Heart left ventricle (tissue), 16 donors: Measurements from ENCODE around the gene AFF1. TPM values are rescaled to one million over a fixed set of nuclear protein-coding genes. Genes with fewer than 3 reads are reported as not detected.
A peak's percentile ranks its signal among the peaks of the same experiment; 100 is the strongest.

ENCODE experiments used
- ATAC-seq, 4 donors: fragments of 200-7000 bp; cut with Tn5 transposase; one replicate each; pipeline ENCODE4 v1.9.1; 2020 to 2022; ENCODE audit warnings: moderate library complexity in 4 of 4, mild to moderate bottlenecking in 3 of 4, moderate number of reproducible peaks in 1 of 4
- DNase-seq, 5 donors: peaks; one replicate each; pipeline ENCODE4 v3.0.0-alpha.2; 2020
- H3K27ac ChIP-seq, 12 donors: fragments of 200-600 bp; sonication (generic) in 4 of 12; one replicate each; pipeline versions ENCODE4 v1.5.0 to v1.8.0; 2016 to 2022; ENCODE audit warnings: mild to moderate bottlenecking in 2 of 12
- H3K27me3 ChIP-seq, 9 donors: fragments of 200-600 bp; sonication (generic) in 2 of 9; one replicate each; pipeline versions ENCODE4 v1.5.1 to v1.8.0; 2016 to 2022; ENCODE audit warnings: mild to moderate bottlenecking in 3 of 9
- H3K36me3 ChIP-seq, 9 donors: fragments of 200-600 bp; sonication (generic) in 2 of 9; one replicate each; pipeline versions ENCODE4 v1.5.0 to v1.8.0; 2018 to 2022; ENCODE audit warnings: mild to moderate bottlenecking in 2 of 9
- H3K4me1 ChIP-seq, 12 donors: fragments of 200-600 bp; sonication (generic) in 4 of 12; one replicate each; pipeline versions ENCODE4 v1.5.0 to v1.8.0; 2016 to 2022; ENCODE audit warnings: mild to moderate bottlenecking in 3 of 12
- H3K4me3 ChIP-seq, 12 donors: fragments of 200-600 bp; sonication (generic) in 4 of 12; one replicate each; pipeline versions ENCODE4 v1.5.0 to v1.8.0; 2017 to 2022; ENCODE audit warnings: mild to moderate bottlenecking in 9 of 12, moderate library complexity in 4 of 12
- H3K9me3 ChIP-seq, 12 donors: fragments of 200-600 bp; sonication (generic) in 4 of 12; one replicate each; pipeline versions ENCODE4 v1.5.0 to v1.8.0; 2016 to 2022; ENCODE audit warnings: mild to moderate bottlenecking in 1 of 12
- POLR2A ChIP-seq, 2 donors: fragments of 450-650 bp; IDR thresholded peaks; one replicate each; pipeline ENCODE4 v1.6.1; 2017; ENCODE audit warnings: antibody characterized with exemption in 2 of 2, mild to moderate bottlenecking in 2 of 2, moderate library complexity in 2 of 2
- WGBS, 4 donors: extraction: QIAGEN DNeasy Blood & Tissue Kit in 2 of 4; methylation state at CpG; one replicate each; pipeline versions ENCODE4 v1.1.5 to v1.1.7; 2013 to 2018; 5-methylcytosine and 5-hydroxymethylcytosine counted together
- intact Hi-C, 10 donors: fragments of 100-400 bp; cut with DNase I; formaldehyde crosslinking; loops; one replicate each; pipeline versions ENCODE4 v1.11.1 to v1.14.2; 2022
- polyA plus RNA-seq, 2 donors: library from polyadenylated mRNA; stranded (reverse); fragments of 200-250 nt; gene quantifications; one replicate each; pipeline ENCODE4 v1.2.3, GENCODE V29; 2013
- total RNA-seq, 9 donors: library from RNA; depleted of rRNA in 2 of 9; stranded (reverse); fragments of >200 nt in 2 of 9; fragmentation: NEBNext Ultra II Directional in 3 of 9; extraction: Animal tissue kit (Norgen Biotek cat#: 25700) in 3 of 9; gene quantifications; one replicate each; pipeline versions ENCODE4 v1.1.0 to v1.2.4, GENCODE V29; 2016 to 2023
- TF ChIP-seq, protein P1 (sequence below), 12 donors: fragments of 200-600 bp; sonication (generic) in 4 of 12; IDR thresholded peaks; one replicate each; pipeline versions ENCODE4 v1.5.0 to v1.8.0; 2018 to 2022; ENCODE audit warnings: antibody characterized with exemption in 12 of 12, mild to moderate bottlenecking in 5 of 12
- donor health status: ischemic (EF 13 %, LVEDD 7.1; RV severe dilation, severe dysfunction).
- donor health status: healthy with polysubstance abuse.
- donor health status: DM: no; HTN: yes; CAD: no.
- donor health status: DM: no; HTN: no; CAD: no.
- donor health status: ischemic (EF 25% LVEDD 6.9; RV normal size, moderate dysfunction).
- donor health status: ischemic (EF 25% LVEDD 5.7; RV mildly dilated, moderate dysfunction).
- donor health status: healthy.
- donor health status: DM: yes; HTN: yes; CAD: no.
- donor health status: ischemic (EF 35%, LVEDD 5.7; RV mildly dilated, moderate dysfunction).
- donor health status: nonischemic (EF 11% LVEDD 7.7; RV severe dilation, severe dysfunction).
- donor health status: DM: yes; HTN: yes; CAD: no.
- donor health status: PGD.
- donor health status: ischemic (EF 29% LVEDD 5.4; RV normal size, mild dysfunction).
- donor health status: nonischemic (EF 23%, LVEDD 6.1; RV moderate dilation, normal function).

AFF1 gene
- total and polyA plus RNA-seq, 11 donors: 51.8 to 96.5 (median 72.8) TPM

DNA sequence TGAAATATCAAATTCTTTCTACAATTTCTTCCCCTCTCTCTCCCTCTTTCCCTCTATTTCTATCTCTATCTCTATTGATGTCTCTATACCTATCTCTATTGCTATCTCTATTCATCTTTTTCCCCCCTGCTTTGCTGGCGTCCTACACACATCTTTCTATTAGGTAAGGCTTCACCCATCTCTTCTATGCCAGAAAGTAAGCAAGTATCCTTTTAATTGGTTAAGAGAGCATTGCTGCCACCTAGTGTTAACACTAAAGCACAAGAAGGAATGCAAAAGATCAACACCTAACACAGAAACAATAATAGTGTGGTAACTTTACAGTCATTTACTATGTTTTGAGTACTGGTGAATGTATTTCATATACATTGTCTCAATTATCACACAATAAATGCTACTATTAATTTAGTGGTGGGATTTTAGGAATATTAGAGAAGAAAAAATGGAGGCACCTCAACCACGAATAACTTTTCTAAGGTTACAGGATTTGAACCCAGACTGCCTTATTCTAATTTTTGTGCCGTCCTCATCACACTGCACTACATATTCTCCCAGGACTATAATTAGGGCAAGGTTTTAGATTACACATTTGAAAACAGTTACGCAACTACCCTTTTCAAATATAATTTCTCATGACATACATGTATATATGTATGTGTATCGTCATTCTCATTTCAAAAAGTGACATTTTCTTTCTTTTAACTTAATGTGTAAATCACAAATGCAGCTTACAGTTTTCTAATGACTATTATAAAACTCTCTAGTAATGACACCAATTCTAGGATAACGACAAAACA is 38.9 kb upstream of the AFF1 start:
- Histone ChIP-seq H3K27ac (no peak overlapping the region), H3K36me3 (no peaks in the 10 kb centered on the region), H3K27me3 (peaks cover 0 to 9% (median 0%) of the 10 kb centered on the region in 9 donors), H3K4me3 (no peak overlapping the region), H3K4me1 (peaks cover 0 to 19% (median 4%) of the 10 kb centered on the region in 12 donors), H3K9me3 (no peaks in the 10 kb centered on the region)
- ATAC-seq (peak in 3 of 4 donors; percentile 42 to 59 (median 46)), DNase-seq (peak in 1 of 5 donors; percentile 22)
- no peak for TF ChIP-seq POLR2A (IDR thresholded peaks at IDR 0.05)
- TF ChIP-seq, protein P1, sequence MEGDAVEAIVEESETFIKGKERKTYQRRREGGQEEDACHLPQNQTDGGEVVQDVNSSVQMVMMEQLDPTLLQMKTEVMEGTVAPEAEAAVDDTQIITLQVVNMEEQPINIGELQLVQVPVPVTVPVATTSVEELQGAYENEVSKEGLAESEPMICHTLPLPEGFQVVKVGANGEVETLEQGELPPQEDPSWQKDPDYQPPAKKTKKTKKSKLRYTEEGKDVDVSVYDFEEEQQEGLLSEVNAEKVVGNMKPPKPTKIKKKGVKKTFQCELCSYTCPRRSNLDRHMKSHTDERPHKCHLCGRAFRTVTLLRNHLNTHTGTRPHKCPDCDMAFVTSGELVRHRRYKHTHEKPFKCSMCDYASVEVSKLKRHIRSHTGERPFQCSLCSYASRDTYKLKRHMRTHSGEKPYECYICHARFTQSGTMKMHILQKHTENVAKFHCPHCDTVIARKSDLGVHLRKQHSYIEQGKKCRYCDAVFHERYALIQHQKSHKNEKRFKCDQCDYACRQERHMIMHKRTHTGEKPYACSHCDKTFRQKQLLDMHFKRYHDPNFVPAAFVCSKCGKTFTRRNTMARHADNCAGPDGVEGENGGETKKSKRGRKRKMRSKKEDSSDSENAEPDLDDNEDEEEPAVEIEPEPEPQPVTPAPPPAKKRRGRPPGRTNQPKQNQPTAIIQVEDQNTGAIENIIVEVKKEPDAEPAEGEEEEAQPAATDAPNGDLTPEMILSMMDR (IDR thresholded peaks at IDR 0.05): peak; percentile 62 to 87 (median 78)
- WGBS, 4 donors: 72 to 75% (median 74%) methylated on average over 6 of the region's 6 CpGs
- intact Hi-C loops: loop anchor here in 8 of 10 donors (1.0 to 10.0 kb wide), 6 partner anchors 91 to 401 kb away; partner anchors contain the start of gene PTPN13 (in 2 of the 8)

DNA sequence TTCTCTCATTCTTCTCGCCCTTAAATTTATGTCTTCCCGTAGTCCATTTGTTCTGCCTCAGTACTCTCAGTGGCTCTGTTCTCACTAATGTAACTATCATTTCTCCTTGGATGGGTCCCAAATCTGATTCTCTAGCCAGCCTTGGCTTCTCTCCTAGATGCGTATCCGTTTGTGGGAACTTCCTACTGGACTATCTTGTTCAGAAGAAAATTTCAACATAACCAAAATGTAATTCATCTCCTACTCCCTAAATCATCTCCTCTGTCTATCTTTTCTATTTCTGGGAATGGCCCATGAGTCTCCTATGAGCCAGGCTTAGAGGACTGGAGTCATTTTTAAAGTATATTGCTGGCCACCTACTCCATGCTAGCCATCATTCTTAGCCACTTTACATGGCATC is 38.2 kb upstream of the AFF1 start:
- ATAC-seq (no peak), DNase-seq (no peak)
- Histone ChIP-seq H3K9me3 (no peaks in the 10 kb centered on the region), H3K27me3 (peaks cover 0 to 8% (median 0%) of the 10 kb centered on the region in 9 donors), H3K27ac (no peak overlapping the region), H3K4me3 (no peak overlapping the region), H3K4me1 (peaks cover 0 to 16% (median 4%) of the 10 kb centered on the region in 12 donors), H3K36me3 (no peaks in the 10 kb centered on the region)
- WGBS, 4 donors: 50 to 61% (median 55%) methylated on average over 4 of the region's 4 CpGs
- intact Hi-C loops: loop anchor here in 5 of 10 donors (2.0 to 10.0 kb wide), 4 partner anchors 92 to 400 kb away; partner anchors contain the start of gene PTPN13 (in 2 of the 5)
- TF ChIP-seq POLR2A (IDR thresholded peaks at IDR 0.05): no peak
- TF ChIP-seq, protein P1 (IDR thresholded peaks at IDR 0.05): no peak

DNA sequence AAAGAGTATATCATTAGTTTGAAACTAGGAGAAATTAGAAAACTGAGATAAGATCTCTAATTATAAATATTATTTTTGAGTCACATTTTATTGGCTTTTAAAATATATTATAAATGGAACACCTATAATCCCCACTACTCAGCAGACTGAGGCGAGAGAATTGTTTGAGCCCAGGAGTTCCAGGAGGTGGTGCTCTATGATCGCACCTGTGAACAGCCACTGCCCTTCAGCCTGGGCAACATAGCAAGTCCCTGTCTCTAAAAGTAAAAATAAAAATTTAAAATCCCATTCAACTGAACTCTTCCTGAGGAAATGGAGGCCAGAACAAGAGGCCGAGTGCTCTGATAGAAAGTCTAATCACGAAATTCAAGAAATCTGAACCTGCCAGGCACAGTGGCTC is 36.2 kb upstream of the AFF1 start:
- no peak for DNase-seq
- H3K27me3 ChIP-seq: no peaks in the 10 kb centered on the region
- H3K4me1 ChIP-seq: no peaks in the 10 kb centered on the region
- TF ChIP-seq, protein P1 (IDR thresholded peaks at IDR 0.05): no peak
- no peak for TF ChIP-seq POLR2A (IDR thresholded peaks at IDR 0.05)
- H3K4me3 ChIP-seq: no peak overlapping the region
- no peak overlapping the region for H3K27ac ChIP-seq
- no peak for ATAC-seq
- WGBS, 4 donors: 85 to 95% (median 91%) methylated on average over 4 of the region's 4 CpGs
- intact Hi-C loops: loop anchor here in 3 of 10 donors (10.0 kb wide), 2 partner anchors 94 to 304 kb away; partner anchors contain the start of gene PTPN13 (in 2 of the 3)
- H3K36me3 ChIP-seq: no peaks in the 10 kb centered on the region
- no peaks in the 10 kb centered on the region for H3K9me3 ChIP-seq

DNA sequence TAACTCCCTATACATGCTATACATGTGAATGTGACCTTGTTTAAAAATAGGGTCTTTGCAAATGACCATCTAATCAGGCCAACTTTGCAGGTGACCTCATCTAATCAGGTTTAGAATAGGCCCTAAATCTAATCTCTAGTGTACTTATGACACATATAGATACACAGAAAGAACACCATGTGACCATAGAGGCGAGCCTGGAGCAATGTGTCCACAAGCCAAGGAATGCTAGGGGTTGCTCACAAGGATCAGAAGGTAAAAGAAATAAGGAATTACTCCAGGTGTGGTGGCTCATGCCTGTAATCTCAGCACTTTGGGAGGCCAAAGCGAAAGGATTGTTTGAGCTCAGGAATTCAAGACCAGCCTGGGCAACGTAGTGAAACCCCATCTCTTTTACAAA is 32.9 kb upstream of the AFF1 start:
- no peak overlapping the region for H3K27ac ChIP-seq
- DNase-seq (no peak), ATAC-seq (no peak)
- H3K4me3 ChIP-seq: no peak overlapping the region
- TF ChIP-seq POLR2A (IDR thresholded peaks at IDR 0.05): no peak
- intact Hi-C loops: no loop called here
- no peaks in the 10 kb centered on the region for H3K27me3 ChIP-seq
- H3K4me1 ChIP-seq: peaks cover 0 to 7% (median 0%) of the 10 kb centered on the region in 12 donors
- 94 to 96% (median 95%) methylated on average over 3 of the region's 3 CpGs for WGBS, 4 donors
- H3K36me3 ChIP-seq: no peaks in the 10 kb centered on the region
- H3K9me3 ChIP-seq: no peaks in the 10 kb centered on the region
